Measurements from ENCODE around the gene IMMP1L.

GRCh38 chr11:31383116-31383515 lies 126.3 kb downstream of the IMMP1L start:
- TF ChIP-seq CTCF (IDR thresholded peaks at IDR 0.05) (no peak), EP300 (IDR thresholded peaks at IDR 0.05) (no peak), POLR2A (IDR thresholded peaks at IDR 0.05) (no peak)
